Measurements from ENCODE around the gene ZBTB4.

ZBTB4 gene

DNA sequence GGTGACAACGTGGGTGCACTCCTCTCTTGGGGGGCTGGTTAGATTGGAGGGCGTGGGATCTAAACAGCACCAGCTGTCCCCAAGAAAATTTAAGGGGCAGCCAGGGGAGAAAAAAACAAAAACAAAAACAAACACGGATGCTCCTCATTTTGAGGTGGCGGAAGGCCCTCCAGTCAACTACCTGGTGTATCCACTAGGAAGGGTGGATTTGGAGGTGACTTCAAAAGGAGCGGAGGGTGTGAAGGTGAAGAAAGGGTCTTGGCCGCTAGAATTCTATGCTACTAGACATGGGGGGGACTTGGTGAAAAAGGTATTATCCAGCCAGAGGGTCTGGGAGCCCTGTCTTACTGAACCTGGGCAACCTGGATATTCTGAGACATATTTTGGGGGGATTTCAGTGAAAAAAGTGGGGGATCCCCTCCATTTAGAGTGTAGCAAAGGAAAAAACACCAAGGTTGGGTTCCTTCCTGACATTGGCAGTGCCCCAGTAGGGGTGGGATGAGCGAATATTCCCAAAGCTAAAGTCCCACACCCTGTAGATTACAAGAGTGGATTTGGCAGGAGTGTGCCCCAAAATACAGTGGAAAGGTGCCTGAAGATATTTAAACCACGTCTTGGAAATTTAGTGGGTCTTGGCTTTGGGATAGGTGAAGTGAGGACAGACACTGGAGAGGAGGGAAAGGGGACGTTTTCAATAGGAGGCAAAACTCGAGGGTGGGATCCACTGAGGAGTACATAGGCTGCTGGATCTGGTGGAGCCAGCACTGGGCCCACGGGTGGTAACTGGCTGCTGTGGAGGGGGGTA is 40.6 kb downstream of the ZBTB4 start:
- no peak for DNase-seq

DNA sequence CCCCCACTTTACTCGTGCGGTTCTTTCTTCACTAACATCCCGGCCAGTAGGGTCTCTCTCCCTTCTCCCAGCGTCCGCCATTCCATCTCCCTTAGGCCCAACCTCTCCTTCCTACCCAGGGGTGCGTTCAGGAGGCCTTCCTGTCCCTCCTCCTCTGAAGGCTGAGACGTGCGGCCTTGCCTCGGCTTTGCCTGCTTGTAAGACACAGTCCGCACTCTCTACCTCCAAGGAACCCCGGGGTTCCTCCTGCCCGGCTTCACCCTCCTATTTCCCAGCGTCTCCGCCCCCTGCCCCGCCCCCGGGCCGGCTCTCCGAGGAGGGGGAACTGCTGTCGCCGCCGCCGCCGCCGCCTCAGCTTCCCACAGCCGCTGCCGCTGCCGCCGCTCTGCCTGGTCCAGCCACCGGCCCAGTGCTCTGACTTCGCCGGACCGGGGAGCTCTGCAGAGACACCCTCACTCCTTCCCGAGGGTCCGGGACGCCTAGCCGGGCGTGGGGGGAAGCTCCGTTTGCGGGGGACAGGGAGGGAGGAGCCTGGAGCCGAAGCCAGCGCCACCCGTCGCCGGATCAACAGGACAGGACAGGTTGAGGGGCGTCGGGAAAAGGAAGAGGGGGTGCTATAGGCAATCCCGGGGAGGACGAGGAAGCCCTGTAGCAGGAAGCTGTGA is 41.3 kb downstream of the ZBTB4 start:
- DNase-seq, result no peak

DNA sequence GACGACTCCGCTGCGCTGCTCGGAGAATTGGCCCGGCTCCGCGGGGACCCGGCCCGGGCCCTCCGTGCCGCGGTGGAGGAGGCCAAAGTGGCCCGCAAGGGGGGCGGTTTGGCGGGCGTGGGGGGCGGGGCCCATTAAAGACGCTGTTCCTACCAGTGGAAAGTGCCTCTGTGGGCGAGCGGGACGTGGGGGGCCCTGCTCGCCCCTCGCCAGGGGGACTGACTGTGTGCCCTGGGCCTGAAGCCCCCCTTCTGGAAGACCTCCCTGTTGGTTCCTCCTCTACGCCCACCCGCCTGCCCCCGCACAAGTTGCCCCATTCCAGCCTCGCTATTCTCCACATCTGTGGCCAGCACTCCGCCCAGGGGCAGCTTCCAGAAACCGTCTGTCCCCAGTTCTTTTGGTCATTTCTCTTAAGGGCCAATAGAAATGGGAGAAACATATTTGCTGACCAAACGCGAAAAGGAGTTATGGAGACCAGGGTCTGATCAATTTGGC is 42.0 kb downstream of the ZBTB4 start:
- no peak for DNase-seq

DNA sequence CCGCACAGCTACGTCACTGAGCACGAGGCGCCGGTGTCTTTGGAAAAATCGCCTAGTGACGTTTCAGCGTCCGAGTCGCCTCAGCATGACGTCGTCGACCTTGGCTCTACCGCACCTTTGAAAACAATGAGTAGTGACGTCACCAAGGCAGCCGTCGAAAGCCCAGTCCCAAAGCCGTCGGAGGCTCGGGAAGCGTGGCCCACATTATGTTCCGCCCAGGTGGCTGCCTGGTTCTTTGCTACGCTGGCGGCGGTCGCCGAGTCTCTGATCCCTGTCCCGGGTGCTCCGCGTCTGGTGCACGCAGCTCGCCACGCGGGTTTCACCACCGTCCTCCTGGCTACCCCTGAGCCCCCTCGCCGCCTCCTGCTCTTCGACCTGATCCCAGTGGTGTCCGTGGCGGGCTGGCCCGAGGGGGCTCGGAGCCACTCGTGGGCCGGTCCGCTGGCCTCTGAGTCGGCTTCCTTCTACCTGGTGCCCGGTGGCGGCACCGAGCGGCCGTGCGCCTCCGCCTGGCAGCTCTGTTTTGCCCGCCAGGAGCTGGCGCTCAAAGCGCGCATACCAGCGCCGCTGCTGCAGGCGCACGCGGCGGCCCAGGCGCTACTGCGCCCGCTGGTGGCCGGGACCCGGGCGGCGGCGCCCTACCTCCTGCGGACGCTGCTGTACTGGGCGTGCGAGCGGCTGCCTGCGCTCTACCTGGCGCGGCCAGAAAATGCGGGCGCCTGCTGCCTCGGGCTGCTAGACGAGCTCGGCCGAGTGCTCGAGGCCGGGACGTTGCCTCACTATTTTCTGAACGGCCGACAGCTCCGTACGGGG is 42.7 kb downstream of the ZBTB4 start:
- peak; percentile 67 for DNase-seq

DNA sequence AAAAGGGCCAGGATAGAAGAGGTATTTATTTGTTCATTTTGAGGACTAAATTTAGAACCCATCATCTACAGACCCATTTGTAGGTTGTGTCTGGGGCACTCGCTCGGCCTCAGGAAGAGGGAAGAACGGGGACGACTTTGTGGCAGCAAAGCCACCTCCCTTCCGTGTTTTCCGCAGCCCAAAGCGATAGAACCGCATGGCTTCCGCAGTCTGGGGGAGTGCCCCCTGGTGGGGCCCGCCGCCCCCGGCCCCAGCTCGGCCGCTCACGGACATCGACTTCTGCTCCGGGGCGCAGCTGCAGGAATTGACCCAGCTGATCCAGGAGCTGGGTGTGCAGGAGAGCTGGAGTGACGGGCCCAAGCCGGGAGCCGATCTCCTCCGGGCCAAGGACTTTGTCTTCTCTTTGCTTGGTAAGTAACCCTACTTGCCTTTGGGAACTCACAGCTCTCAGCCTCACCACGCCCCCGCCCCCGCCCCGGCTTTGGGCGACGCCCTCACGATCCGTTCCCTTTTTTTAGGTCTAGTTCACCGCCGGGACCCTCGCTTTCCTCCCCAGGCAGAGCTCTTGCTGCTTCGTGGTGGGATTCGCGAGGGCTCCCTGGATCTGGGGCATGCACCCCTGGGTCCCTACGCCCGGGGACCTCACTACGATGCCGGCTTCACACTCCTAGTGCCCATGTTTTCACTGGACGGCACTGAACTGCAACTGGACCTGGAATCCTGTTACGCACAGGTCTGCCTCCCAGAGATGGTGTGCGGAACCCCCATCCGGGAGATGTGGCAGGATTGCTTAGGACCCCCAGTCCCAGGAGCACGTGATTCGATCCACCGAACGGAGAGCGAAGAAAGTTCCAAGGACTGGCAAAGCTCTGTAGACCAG is 43.5 kb downstream of the ZBTB4 start:
- DNase-seq, result peak; percentile 35

DNA sequence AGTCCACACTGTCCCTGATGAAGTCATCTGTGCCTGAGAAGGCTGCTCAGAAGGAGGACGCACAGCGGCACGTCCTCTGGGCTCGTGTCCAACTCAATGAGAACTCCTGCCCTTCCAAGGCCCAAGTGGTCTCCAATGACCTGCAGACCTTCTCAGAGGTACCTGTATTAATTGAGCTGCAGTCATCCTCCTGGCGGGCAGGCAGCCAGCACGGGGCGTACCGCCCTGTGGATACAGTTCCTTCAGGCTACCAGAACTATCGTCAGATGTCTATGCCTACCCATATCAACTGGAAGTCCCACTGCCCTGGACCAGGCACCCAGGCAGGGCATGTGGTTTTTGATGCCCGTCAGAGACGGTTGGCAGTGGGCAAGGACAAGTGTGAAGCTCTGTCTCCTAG is 47.1 kb downstream of the ZBTB4 start:
- DNase-seq, result no peak

DNA sequence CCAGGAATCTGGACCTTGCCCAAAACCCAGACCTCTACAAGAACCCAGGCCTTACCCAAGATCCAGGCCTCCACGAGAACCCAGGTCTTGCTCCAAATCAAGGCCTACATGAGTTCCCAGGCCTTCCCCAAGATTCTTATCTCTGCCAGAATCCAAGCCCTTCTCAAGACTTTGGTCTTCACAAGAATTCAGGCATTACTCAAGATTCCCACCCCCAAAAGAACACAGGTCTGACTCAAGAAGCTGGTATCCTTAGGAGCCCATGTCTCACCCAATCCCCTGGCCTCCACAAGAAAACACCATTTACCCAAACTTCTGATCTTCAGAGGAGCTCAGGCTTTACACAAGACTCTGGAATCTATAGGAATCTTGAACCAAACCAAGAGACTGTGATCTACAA is 48.2 kb downstream of the ZBTB4 start:
- DNase-seq, result no peak

DNA sequence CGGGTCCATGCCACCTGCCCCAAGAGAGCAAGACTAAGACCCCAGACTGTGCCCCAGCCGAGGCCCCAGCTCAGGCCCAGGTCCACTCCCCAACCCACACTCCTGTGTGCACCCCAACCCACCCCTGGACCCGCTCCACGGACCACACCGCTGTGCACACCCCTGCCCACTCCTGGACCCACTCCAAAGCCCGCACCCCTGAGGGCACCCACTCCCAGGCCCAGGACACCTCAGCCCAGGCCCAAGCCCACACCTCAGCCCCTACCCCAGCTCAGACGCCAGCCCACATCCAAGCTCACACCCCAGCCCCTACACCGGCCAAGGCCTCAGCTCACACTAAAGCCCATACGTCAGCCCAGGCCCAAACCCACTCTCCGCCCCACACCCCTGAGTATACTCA is 49.7 kb downstream of the ZBTB4 start:
- no peak for DNase-seq

DNA sequence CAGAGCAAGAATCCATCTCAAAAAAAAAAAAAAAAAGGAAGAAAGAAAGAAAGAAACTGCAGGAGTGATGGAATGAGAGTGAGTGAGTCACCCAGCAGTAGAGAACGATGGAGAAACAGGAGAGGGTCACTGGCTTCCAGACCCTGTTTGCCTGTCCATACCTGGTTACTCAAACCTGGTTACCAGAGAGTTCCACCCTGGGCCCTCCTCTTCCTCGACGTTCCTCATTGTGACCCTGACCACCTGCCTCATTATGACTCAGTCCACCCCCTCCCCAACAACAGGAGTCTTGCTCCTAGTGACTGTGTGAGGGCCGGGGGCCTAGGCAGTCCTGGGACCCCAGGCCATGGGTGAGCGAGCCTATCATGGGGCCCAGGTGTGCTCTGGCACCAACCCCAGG is 50.9 kb downstream of the ZBTB4 start, which contains the start of gene SPEM3:
TSS of gene SPEM3 (plus strand) at position 301 of the 400 bp plus-strand sequence. CDS start at position 347, 46 bp downstream.
- DNase-seq, result no peak

DNA sequence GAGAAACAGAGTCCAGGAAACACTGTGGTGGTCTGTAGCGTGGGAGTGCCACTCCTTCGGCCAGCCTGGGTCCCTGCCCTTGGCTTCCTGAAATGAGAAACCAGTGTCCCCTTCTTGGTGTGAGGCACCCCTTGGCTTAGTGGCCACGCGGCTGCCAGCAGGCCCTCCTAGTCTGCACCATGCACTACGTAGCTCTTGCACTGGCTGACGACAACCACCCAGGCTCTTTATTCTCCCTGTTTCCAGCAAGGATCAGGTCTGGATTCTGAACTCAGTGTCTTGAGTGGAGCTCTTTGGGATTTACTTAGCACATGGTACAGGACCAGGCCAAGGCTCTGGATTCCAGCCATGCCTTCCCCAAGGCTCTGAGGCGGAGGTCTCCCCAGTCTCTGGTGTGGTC is 51.9 kb downstream of the ZBTB4 start:
- DNase-seq, result no peak

DNA sequence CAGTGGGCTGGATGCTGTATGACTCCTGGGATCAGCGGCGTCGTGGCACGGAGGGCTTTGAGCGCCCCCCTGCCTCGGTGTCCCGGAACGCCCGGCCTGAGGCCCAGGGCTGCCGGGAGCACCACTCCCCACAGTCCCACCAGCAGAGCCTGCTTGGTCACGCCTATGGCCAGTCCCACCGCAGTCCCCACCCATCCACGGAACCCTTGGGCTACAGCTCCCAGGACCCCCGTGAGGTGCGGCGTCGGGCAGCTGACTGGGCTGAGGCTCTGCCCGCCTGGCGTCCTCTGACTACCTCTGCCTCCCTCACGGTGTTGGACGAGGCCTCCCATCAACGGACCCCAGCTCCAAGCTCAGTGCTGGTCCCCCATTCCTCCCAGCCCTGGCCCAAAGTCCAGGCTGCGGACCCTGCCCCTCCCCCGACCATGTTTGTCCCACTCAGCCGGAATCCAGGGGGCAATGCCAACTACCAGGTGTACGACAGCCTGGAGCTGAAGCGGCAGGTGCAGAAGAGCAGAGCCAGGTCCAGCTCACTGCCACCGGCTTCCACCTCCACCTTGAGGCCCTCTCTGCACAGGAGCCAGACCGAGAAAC is 52.4 kb downstream of the ZBTB4 start:
- no peak for DNase-seq

DNA sequence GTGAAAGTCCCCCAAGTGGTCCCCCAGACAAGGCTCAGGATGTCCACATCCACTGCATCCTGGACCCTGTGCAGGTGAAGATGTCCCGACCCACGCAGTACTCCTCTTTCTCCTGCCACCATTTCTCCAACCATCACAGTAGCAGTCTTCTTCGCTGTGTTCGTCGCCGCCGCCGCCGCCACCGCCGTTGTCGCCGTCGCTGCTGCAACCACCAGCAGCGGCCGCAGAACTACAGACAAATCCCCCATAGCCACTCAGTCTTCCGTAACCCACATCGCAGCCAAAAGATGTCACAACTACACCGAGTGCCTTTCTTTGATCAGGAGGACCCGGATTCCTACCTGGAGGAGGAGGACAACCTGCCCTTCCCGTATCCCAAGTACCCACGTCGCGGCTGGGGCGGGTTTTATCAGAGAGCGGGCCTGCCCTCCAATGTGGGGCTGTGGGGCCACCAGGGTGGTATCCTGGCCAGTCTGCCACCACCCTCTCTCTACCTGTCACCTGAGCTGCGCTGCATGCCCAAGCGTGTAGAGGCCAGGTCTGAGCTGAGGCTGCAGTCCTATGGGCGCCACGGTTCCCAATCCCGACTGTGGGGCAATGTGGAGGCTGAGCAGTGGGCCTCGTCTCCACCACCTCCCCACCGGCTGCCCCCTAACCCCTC is 53.1 kb downstream of the ZBTB4 start:
- DNase-seq, result no peak

DNA sequence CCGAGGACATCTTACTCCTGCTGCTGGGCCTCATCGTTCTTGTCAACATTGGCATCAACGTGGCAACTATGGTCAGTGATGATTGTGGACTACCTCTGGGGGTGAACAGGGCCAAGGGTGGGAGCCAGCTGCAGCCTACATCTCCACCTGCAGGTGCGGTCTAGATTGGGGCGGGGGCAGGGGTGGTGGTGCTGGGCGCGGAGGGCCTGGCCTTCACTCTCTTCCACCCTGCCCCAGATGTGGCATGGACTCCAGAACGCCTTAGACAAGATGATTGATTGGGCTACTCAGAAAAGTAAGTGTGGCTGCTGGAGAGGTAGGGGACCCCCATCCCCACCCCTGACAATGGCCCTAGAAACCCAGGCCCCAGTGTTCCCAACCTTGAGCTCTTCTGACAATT is 53.7 kb downstream of the ZBTB4 start:
- no peak for DNase-seq

DNA sequence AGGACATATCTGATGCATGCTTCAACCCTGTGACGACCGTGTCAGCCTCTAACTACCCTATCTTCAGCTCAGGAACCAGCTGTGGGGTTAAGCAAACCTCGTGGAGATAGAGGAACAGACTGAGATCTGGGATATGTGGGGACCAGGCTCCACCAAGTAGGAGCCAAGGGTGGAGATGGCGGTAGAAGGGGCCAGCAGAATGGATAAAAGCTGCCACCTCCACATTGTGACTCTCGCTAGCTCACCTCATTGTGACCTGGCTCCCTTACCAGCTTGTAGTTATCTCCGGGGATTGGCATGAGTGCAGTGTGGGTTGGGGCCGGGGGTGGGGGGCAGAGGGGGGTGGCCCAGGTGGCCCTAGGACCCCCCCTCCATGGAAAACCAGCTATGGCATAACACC is 54.1 kb downstream of the ZBTB4 start, which contains the start of gene SPEM2:
TSS of gene SPEM2 (plus strand) at position 301 of the 400 bp plus-strand sequence. CDS start at position 374, 73 bp downstream.
- DNase-seq, result no peak

DNA sequence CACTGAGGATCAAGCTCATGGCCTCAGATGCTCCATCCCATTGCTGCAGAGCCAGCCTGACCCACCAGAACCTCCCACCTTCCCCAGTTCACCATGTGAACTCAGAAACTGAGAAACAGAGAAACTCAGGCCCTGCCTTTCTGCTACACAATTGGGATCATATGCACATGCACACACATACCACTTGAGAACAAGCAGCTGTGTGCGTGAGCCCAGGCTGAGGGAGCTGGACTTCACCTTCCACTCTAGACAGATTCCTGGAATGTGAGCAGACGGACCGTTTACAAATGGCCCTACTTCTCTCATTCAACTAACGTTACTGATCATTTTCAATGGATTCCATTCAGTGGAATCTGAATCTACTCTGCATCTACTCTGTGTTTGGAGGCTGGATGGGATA is 55.8 kb downstream of the ZBTB4 start:
- DNase-seq, result no peak

DNA sequence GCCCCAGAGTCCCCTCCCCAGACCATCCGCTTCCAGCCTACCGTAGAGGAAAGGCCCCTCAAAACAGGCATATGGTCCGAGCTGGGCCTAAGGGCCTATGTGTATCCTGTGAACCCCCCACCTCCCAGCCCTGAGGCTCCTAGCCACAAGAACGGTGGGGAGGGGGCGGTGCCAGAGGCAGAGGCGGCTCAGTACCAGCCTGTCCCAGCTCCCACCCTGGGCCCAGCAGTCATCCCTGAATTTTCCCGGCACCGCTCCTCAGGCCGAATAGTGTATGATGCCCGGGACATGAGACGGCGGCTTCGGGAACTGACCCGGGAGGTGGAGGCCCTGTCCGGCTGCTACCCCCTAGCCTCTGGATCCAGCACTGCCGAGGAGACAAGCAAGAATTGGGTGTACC is 58.2 kb downstream of the ZBTB4 start:
- DNase-seq, result no peak

DNA sequence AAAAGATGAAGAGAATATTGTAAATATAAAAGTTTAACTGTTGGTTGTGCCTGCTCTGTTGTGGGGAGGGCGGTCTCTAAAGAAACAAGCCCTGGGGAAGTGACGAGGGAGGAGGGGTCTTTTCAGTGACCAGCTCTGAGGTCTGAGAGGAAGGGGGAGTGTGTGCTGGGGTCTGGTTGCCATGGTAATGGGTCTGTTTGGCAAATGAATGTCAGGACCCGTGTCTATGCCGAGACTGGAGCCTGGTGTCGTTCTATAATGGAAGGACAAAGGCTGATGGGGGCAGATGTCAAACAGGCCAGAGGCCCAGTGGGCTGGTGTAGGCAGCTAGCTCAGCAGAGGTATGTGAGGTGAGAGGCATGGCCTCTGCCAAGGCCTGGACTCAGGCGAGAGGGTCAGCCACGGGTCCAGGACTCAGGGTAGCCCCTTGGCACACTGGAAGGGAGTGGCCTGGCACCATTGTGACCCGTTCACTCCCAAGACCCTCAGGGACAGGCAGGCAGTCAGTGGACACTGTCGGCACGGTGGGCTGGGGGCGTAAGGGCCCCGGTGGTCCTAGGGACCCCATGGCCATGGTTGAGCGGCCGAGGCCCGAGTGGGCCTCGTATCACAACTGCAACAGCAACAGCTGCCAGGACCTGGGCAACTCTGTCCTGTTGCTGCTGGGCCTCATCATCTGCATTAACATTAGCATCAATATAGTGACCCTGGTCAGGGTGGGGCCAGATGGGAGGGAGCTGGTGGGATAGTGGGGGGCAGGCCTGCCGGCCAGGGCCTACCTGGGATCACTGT is 59.4 kb downstream of the ZBTB4 start, which contains the start of gene SPEM1:
TSS of gene SPEM1 (plus strand) at position 506 of the 792 bp plus-strand sequence. CDS start at position 567, 61 bp downstream.
- DNase-seq, result no peak

DNA sequence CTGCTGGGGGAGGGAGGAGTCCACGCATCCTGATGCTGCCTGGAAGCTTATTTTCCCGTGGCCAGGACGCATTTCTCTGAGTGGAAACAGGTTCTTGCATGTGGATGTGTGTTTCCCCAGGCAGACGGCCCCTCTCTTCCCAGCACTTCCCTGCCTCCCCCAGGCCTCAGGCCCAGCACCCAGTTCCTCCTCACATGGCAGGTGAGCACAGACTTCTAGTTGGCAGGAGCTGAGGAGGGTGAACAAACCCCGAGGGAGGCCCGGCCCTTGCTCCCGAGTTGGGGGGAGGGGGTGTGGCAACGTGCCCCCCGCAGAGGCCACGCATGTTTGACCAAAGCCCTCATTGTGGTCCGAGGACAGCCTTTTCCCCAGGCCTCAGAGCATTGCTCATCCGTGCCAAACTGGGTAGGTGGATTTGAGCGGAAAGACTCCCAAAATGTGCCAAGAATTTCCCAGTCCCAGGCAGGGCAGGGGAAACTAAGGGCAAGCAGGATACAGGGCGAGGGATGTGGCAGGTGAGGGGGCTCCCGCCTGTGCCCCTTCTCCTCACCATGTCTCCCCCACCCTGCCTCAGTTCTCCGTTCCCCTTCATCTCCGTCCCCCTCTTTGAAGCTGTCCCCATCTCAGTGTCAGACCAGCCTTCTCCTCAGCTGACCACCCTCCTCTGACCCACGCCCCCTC is 60.8 kb downstream of the ZBTB4 start:
- DNase-seq, result no peak

DNA sequence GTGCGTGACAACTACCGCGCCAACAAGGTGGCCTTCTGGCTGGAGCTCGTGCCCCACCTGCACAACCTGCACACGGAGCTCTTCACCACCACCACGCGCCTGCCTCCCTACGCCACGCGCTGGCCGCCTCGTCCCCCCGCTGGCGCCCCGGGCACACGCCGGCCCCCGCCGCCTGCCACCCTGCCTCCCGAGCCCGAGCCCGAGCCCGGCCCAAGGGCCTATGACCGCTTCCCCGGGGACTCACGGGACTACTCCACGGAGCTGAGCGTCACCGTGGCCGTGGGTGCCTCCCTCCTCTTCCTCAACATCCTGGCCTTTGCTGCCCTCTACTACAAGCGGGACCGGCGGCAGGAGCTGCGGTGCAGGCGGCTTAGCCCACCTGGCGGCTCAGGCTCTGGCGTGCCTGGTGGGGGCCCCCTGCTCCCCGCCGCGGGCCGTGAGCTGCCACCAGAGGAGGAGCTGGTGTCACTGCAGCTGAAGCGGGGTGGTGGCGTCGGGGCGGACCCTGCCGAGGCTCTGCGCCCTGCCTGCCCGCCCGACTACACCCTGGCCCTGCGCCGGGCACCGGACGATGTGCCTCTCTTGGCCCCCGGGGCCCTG is 62.3 kb downstream of the ZBTB4 start:
- DNase-seq, result no peak
